ENCODE data around the gene GRM3. TPM values are rescaled to one million over a fixed set of nuclear protein-coding genes. Genes with fewer than 3 reads are reported as not detected.

Gene GRM3
- total and polyA plus RNA-seq, 2 of the 8 experiments (the other 6 are each of a cell fraction or from before 2014, with no cell fraction given), result 3.1 to 4.2 TPM

DNA sequence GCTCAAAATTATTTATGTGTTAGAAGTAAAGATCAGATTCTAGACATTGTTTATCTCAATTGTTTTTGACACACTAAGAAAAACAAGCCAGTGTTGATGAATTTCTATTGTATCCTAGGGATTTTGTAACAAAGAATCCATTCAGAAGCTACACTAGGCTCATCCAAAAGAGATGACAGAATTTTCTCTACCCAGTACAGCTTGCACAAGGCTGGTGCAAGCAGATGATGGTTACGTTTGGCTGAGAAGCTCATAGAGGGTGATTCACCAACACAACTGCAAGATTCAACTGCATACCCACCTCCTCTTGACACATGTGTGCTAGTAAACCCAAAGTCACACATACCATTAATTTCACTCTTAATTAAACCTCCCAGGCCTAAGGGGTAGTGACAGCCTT lies 20.8 kb downstream of the GRM3 start:
- TF ChIP-seq KDM4A (IDR thresholded peaks at IDR 0.05; ENCODE audit: low read depth, low read length, severe bottlenecking), result no peak
- TF ChIP-seq, protein P1, sequence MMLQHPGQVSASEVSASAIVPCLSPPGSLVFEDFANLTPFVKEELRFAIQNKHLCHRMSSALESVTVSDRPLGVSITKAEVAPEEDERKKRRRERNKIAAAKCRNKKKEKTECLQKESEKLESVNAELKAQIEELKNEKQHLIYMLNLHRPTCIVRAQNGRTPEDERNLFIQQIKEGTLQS (IDR thresholded peaks at IDR 0.05; ENCODE audit: insufficient read depth, low read depth, low read length), result no peak
- TF ChIP-seq SIN3A (conservative IDR thresholded peaks at IDR 0.05 in 1 of 2, IDR thresholded peaks at IDR 0.05 in 1 of 2; ENCODE audit: low read depth in 1 of 2, low read length in 2 of 2), result no peak
- TF ChIP-seq GTF2F1 (IDR thresholded peaks at IDR 0.05; ENCODE audit: borderline replicate concordance, low read depth, low read length), result no peak
- TF ChIP-seq KDM5A (IDR thresholded peaks at IDR 0.05; ENCODE audit: low read length), result no peak
- TF ChIP-seq TEAD4 (IDR thresholded peaks at IDR 0.05; ENCODE audit: low read depth, low read length), result no peak
- no peak for TF ChIP-seq NRF1 (IDR thresholded peaks at IDR 0.05; ENCODE audit: low read depth, low read length)
- no peak for TF ChIP-seq RAD21 (IDR thresholded peaks at IDR 0.05 in 1 of 2, conservative IDR thresholded peaks at IDR 0.05 in 1 of 2; ENCODE audit: low read depth in 2 of 2, low read length in 2 of 2)
- no peak for TF ChIP-seq PHF8 (conservative IDR thresholded peaks at IDR 0.05; ENCODE audit: low read depth, low read length)
- no peak for TF ChIP-seq CREB1 (IDR thresholded peaks at IDR 0.05)
- WGBS, 2 experiments (ENCODE audit: extremely low coverage in 1 of 2, insufficient coverage in 1 of 2, insufficient read length in 1 of 2, insufficient replicate concordance in 2 of 2, low coverage in 1 of 2, low lambda C conversion rate in 2 of 2, missing lambda C conversion rate in 1 of 2), result 82% methylated on average over 1 of the region's 1 CpG; no CpG with 5 or more reads in 1 of the 2 experiments
- Histone ChIP-seq H4K5ac (ENCODE audit: insufficient read length, low read depth, low read length) (no peak overlapping the region), H2BK120ac (replicated peaks; ENCODE audit: low read depth, low read length) (no peak overlapping the region), H4K91ac (replicated peaks; ENCODE audit: insufficient read length, low read length) (no peak overlapping the region), H3K4me3 (ENCODE audit: extremely low read depth in 1 of 4, insufficient read depth in 2 of 4, low read depth in 3 of 4, low read length in 4 of 4) (no peak overlapping the region), H4K8ac (ENCODE audit: extremely low read depth, insufficient read depth, low read length) (no peak overlapping the region), H2AFZ (ENCODE audit: low read length) (no peak overlapping the region), H3K4ac (replicated peaks; ENCODE audit: insufficient read length, low read depth, low read length) (no peak overlapping the region), H3K56ac (replicated peaks; ENCODE audit: insufficient read length, low read depth, low read length) (no peak overlapping the region), H3K27me3 (replicated peaks in 1 of 4; ENCODE audit: control insufficient read depth in 3 of 4, extremely low read depth in 1 of 4, insufficient read depth in 3 of 4, low read length in 3 of 4) (no peaks in the 10 kb centered on the region), H3K36me3 (ENCODE audit: control insufficient read depth in 2 of 4, insufficient read depth in 4 of 4, low read length in 3 of 4) (no peaks in the 10 kb centered on the region), H2BK15ac (ENCODE audit: low read length) (no peak overlapping the region), H3K18ac (ENCODE audit: extremely low read depth, low read length) (no peak overlapping the region), H3K27ac (ENCODE audit: low read depth, low read length) (no peak overlapping the region), H2BK5ac (ENCODE audit: low read depth, low read length) (no peak overlapping the region), H2BK20ac (ENCODE audit: low read length) (no peak overlapping the region), H3K9me3 (ENCODE audit: insufficient read depth in 2 of 2, low read depth in 1 of 2, low read length in 1 of 2) (no peaks in the 10 kb centered on the region), H3K23ac (ENCODE audit: insufficient read length) (no peak overlapping the region), H3K4me1 (replicated peaks in 1 of 4; ENCODE audit: control insufficient read depth in 3 of 4, insufficient read depth in 4 of 4, low read length in 3 of 4) (peaks cover 0 to 14% (median 1%) of the 10 kb centered on the region in 4 experiments; a peak in 5 of 7 replicates), H2BK12ac (ENCODE audit: low read depth, low read length) (no peak overlapping the region), H3K23me2 (ENCODE audit: low read depth, low read length) (no peaks in the 10 kb centered on the region), H4K20me1 (replicated peaks in 1 of 2; ENCODE audit: control insufficient read depth in 1 of 2, insufficient read depth in 2 of 2, low read length in 2 of 2) (no peaks in the 10 kb centered on the region), H3K9ac (replicated peaks in 1 of 4; ENCODE audit: extremely low read depth in 1 of 4, low read depth in 3 of 4, low read length in 3 of 4) (no peak overlapping the region), H3K4me2 (ENCODE audit: insufficient read depth in 1 of 2, low read depth in 2 of 2, low read length in 2 of 2) (no peak overlapping the region), H3K79me1 (ENCODE audit: low read depth, low read length) (no peaks in the 10 kb centered on the region), H3K14ac (ENCODE audit: insufficient read length) (no peak overlapping the region), H3K79me2 (ENCODE audit: control insufficient read depth in 1 of 2, insufficient read depth in 2 of 2, low read length in 2 of 2) (no peaks in the 10 kb centered on the region), H2AK5ac (ENCODE audit: low read depth, low read length) (no peak overlapping the region)
- ChIA-PET POLR2A (ENCODE audit: partially characterized antibody) (no interaction called here), CTCF (ENCODE audit: partially characterized antibody) (interaction anchor here (0.6 to 6.9 kb wide), 8 partner anchors 17 to 241 kb away, joined by 3 to 100 read pairs (median 4); no protein-coding TSS in a partner anchor)
- no peak for DNase-seq (ENCODE audit: low read depth in 1 of 2, low spot score in 2 of 2)
- FAIRE-seq, result no peak

All from H1 (cell line).